RKO (cell line): ENCODE results near the gene PRDM11.

Experiments
- DNase-seq: peaks from one replicate; pipeline ENCODE4 v3.0.0-alpha.2; 2016; ENCODE audit warnings: low spot score

Gene PRDM11

GRCh38 chr11:45157247-45158209, 11.1 kb downstream of the PRDM11 start:
- no peak for DNase-seq

GRCh38 chr11:45158210-45158731, 11.8 kb downstream of the PRDM11 start:
- DNase-seq: no peak

- DNase-seq: no peak
These were observed 12.6 kb downstream of the PRDM11 start for GRCh38 chr11:45158891-45159605.

DNA sequence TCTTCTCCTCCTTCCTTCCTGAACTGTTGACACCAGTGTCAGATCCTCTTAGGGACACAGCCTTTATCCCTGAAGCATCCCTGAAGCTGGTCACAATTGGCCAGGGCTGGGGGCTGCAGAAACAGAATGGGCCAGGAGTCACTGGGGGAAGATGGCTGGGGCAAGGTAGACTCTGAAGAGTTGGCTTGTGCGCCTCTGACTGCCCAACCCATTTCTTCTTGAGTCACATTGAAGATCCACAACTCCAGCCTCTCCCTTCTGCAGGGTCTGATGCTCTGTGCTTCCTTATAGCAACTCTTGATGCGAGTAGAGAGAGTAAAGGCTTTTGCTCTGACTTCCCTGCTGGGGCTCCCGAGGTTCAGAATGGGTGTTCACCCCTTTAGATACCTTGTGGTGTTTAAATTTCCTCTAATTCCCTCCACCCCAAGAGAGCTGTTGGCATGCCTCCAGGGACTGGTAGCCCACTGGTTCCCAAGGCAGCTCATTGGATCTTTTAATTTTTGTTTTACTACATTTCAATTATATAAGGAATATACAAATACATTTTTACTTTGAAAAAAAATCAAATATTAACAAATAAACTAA, 13.4 kb downstream of the PRDM11 start:
- no peak for DNase-seq

- DNase-seq: no peak
These were observed 15.0 kb downstream of the PRDM11 start for GRCh38 chr11:45161252-45162063.

- DNase-seq: no peak
These were observed 15.6 kb downstream of the PRDM11 start for GRCh38 chr11:45162064-45162375.

DNA sequence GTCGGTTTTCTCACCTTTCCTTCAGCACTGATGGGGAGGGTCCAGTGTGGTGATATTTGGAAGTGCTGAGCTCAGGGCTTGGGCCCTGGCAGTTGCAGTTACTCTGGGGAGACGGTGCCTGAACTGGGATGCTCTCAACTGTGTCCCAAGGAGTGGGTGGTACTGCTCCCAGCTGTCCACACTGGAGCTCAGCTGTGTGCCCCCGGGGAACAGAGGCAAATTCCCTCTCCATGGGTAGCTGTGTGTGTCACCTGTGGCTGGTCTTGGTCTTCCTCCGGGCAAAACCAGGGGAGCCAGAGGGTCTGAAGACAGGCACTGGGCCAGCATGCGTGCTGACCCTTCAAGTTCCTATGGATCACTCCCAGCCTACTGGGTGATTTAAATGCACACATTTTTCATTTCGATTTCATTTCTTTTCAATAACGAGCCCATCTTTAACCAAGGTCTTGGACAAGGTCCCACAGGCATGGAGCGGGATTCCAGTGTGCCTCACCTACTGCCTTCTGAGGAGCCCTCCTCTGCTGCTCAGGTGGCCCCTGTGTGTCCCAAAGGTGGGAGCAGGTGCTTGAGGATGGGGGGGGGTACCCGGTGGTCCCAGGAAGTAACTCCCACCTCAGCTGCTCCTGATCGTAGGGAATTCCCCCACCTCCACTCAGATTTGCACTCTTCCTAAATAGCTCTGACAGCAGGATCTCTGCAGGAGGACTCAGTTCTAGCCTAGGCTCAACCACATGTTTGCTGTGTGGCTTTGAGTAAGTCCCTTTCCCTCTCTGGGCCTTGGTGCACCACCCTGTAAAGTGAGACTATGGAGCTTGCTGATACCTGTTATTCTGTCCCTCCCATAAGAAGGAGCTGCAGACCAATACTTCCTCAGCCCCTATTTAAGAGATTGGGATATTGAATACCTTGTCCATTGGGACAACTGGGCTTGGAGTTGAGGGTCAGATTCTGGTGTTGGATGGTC, 16.8 kb downstream of the PRDM11 start:
- no peak for DNase-seq

DNA sequence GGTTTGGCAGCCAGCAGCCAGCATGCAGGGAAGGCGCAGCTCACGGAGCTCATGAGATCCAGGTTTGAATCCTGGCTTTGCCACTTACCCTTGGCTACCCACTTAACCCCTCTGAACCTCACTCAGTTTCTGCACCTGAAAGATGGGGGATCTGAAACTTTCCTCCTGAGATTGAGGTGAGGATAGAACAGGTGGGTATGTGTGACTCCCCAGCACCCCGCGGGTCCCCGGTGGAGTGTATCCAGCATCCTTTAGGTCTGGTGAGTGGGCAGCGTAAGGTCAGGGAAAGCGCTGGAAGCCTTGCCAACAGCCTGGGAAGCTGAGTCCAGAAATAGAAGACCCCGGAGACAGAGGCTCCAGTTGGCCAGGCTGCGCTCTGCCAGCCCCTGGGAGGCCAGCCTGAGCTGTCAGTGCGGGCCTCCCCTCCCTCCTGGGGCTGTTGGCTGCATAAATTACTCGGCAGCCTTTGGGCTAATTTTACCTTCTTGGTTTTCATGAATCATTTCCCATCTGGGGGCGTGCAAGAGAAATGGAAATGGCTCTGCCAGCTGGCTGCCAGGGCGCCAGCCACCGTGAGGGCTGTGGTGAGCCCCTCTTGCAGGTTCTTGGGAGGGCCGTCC, 17.6 kb downstream of the PRDM11 start:
- no peak for DNase-seq

DNA sequence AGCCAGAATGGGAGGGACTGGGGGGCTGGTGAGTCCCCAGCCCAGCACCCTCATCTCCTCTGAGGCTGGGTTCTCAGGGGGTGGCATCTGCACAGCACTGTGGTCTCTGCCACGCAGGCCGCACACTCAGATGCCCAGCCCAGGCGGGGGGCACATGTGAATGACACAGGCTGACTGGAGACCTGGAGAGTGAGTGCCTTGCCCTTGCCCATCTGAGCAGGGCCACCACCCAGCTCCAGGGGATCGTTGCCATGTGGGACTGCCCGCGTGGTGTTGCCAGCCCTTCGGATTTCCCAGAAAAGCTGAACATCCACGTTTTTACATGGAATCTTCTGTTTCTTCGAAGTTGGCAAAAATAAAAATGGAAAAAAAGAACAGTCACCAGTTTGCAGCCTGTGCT, 18.9 kb downstream of the PRDM11 start:
- no peak for DNase-seq

DNA sequence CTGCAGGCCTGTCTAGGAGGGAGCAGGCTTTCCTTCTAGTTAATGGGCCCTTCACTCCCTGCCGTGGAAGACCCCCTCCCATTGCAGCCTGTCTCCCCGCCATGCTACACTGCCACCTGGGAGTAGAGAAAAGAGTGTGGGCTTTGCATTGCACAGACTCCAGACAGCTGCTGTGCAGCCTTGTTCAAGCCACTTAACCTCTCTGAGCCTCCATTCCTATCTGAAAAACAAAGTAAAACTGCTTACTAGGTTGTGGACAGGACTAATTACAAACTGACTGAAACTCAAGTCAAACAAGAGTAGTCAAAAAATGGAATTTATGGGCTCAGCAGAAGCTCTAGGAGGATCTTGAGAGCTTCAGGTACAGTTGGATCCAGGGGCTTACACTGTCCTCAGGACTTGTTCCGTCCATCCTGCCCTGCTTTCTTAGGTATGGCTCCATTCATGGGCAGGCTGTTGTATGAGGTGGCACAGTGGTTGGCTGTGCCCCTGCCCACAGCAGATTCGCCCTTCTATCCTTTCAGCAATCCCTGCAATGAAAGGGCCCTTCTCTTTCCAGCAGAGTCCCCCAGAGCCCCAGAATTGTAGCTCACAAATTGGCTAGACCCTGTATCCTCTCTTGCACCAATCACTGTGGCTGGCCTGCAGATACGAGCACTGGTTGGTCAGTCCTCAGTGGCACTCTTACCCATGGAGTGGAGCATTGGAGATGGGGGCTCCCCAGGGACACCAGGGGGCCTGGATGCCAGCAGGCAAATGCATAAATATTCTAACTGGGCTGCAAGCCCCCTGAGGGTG, 19.6 kb downstream of the PRDM11 start:
- no peak for DNase-seq

DNA sequence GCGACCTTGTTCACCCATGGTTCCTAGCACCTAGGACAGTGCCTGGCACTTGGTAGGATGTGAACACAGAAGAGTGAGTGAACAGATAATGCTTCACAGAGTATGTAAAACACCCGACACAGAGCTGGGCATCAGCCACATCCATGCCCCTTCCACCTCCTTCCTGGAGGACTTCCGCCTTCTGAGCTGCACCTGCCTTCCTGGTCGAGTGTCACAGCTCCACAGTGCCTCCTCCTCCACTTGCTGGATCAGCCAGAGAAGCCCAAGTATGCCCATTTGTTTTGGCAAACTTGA, 20.1 kb downstream of the PRDM11 start:
- DNase-seq: no peak

DNA sequence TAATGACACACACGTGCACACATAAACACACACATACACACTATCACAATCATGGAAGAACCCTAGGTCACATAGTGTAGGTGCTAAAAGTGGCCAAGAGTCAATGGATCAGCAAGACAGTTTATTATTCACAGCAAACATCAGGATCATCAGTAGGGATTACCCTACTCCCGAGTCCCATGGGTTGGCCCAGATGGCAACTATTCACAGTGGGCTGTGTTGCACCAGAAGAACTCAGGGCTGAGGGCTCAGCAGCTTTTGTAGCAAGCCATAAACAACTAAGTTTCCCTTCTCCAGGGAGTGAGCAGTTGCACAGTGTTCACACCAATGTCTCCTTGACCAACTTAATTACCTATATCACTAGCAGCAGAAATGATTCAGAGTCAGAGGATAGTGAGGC, 20.8 kb downstream of the PRDM11 start:
- no peak for DNase-seq

DNA sequence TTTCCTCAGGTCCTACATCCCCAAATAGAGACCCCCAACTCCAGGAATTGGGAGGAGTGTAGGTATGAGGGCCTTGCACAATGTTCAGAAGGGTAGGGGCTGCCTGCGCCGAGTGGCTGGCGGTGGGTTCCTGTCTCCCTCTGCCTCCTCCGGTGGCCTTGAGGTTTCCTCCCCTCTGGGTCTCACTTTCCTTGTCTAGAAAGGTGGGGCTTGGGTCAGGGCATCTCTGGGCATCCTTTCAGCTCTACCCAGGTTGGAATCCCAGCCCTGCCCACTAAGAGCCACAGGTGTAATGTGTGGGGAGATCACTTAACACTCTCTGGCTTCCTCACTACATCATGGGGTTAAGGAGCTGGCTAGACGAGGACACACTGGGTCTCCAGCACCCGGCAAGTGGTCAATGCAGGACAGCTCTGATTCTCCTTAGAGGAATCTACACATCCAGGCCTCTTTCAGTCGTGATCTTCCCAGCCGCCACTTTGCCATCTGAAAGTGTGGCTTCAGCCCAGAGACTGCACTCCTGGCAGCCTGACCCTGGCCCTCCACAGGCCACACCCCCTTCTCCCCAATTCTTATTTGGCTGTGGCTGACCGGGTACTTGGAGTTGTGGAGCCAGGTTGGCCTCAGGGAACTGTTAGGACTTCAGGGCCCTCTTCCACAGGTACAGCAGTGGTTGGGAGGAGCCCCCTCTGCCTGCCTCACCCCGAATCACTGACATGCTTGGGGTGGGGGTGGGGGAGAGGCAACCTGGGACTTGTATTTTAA, 22.1 kb downstream of the PRDM11 start:
- no peak for DNase-seq

DNA sequence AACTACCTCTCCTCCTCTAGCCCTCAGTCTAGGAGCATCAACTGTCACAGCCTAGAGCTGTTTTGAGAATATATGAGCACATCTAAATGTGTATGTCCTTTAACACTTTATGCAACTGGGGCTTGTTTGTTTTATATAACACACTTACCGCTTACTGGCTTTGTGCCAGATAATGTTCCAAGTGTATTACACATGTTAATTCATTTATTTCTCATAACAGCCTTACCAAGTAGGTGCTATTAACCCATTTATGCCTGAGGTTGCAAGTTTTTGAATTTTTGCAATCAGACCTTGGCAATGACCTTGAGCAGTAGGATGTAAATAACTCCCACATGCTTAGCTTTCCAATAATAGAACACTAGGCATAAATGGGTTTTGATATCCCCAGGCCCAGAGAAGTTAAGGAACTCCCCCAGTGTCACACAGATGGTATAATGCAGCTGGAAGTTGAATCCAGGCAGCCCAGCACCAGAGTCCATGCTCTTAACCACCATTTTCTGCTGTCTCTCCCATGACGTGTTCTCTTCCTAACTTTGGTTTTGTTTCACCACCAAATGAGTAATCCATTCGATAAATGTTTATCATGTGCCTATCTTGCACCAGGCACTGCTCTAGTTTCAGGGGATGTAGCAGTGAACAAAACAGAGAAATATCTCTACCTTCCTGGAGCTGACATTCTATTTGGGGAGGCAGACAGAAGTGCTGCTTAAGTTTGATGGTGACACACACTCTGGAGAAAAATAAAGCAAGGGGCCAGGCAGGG, 23.1 kb downstream of the PRDM11 start:
- no peak for DNase-seq

GRCh38 chr11:45170484-45170883, 24.0 kb downstream of the PRDM11 start:
- no peak for DNase-seq

DNA sequence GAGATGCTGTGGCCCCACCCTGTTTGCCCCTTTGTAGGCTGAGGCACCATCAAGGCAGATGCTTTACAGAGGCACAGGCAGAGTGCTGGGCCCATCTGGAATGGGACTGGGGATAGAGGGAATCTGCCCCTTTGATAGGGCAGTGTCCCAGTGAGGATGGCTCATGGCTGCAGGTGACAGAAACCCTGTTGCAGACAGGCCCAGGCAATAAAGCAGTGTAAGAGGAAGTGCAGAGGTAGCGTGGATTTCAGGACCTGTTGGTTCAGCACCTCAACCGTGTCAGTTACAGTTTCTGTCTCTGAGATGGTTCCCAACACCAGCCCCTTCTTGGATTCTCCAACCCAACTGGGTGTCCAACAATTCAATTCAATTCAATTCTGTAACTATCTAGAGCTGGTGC, 25.1 kb downstream of the PRDM11 start:
- no peak for DNase-seq

DNA sequence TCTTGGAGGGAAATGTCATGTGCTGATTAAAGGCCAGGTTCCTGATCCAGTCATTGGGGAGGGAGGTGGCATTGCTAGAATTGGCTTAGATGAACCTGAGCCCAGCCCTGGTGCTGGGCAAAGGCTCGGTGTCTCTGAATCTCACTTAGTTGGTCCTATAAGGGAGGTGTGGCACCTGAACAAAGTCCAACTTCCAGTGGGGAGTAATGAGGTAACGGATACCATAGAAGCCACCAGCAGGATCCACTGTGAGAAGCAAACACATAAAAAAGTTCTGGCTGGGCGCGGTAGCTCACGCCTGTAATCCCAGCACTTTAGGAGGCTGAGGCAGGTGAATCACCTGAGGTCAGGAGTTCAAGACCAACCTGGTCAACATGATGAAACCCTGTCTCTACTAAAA, 26.6 kb downstream of the PRDM11 start:
- no peak for DNase-seq

DNA sequence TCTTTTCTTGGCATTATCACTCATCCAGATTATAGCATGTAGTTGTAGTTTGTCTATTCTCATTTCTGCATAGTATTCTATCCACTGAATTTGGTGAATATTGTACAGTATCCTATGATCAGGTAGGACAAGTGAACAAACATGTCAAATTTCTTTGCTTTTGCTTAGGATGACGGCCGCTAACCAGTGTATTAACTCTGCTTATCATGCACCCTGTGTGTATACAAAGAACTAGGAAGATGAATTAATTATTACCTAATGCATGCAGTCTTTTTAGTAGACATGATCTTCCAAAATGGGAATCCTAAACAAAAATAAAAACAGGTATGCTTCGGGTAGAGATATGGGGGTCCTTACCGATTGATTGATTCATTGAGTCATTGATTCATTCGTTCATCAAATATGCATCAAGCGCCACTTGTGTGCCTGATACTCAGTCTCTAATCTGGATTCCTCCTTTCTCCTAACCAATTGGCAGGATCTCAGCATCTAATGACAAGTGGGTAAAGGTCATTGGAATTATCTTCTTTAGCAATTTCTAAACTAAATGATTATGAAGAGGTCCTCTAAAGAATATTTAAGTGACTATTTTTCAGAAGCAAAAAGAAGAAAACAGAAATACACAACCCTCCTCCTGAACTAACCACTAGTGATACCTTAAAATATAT, 27.9 kb downstream of the PRDM11 start:
- no peak for DNase-seq
